ENCODE results near the gene NPR1.

GRCh38 chr1:153659656-153660055 is 18.8 kb upstream of the NPR1 start:
- TF ChIP-seq CTCF (IDR thresholded peaks at IDR 0.05) (no peak), EZH2 (IDR thresholded peaks at IDR 0.05) (no peak)
